Activated CD4-positive, alpha-beta T cell treated with anti-CD3 and anti-CD28 coated beads, Interleukin-2, amount 50 U/mL, for 1 hour (primary cell): ENCODE results near the gene ARHGAP26.

Experiments used
- DNase-seq: peaks from one replicate; pipeline ENCODE4 v3.0.0-alpha.2; 2020

Gene ARHGAP26

GRCh38 chr5:143025376-143025775 lies 255.2 kb downstream of the ARHGAP26 start:
- DNase-seq, result no peak

GRCh38 chr5:143025971-143026370 lies 255.8 kb downstream of the ARHGAP26 start:
- no peak for DNase-seq

DNA sequence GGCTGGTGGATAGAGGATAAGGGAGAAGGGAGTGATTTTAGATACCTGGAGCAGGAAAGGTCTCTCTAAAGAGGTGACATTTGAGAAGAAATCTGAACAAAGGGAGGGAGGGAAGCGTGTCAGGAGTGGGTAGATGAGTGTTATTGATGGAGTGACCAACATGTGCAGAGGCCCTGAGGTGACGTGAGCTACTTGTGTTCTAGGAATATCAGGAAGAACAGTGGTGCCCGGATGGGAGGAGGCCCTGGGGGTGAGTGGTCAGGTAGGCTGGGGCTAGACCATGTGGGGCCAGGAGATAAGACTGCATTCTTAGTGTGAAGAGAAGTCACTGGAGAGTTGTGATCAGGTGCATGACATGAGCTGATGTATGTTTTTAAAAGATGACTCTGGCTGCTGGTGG lies 256.2 kb downstream of the ARHGAP26 start:
- DNase-seq, result no peak

DNA sequence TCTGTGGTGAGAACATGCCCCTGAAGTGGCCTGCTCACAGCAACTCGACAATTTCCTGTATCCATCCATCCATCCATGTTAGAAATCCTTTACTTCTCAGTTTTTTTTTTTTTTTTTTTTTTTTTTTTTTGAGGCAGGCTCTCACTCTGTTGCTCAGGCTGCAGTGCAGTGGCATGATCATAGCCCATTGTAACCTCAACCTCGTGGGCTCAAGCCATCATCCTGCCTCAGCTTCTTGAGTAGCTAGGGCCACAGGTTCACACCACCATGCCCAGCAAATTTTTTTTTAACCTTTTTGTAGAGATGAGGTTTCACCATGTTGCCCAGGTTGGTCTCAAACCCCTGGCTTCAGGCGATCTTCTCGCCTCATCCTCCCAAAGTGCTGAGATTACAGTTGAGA lies 259.1 kb downstream of the ARHGAP26 start:
- no peak for DNase-seq

- DNase-seq, result no peak
Observed at GRCh38 chr5:143030349-143030748, 260.2 kb downstream of the ARHGAP26 start.

DNA sequence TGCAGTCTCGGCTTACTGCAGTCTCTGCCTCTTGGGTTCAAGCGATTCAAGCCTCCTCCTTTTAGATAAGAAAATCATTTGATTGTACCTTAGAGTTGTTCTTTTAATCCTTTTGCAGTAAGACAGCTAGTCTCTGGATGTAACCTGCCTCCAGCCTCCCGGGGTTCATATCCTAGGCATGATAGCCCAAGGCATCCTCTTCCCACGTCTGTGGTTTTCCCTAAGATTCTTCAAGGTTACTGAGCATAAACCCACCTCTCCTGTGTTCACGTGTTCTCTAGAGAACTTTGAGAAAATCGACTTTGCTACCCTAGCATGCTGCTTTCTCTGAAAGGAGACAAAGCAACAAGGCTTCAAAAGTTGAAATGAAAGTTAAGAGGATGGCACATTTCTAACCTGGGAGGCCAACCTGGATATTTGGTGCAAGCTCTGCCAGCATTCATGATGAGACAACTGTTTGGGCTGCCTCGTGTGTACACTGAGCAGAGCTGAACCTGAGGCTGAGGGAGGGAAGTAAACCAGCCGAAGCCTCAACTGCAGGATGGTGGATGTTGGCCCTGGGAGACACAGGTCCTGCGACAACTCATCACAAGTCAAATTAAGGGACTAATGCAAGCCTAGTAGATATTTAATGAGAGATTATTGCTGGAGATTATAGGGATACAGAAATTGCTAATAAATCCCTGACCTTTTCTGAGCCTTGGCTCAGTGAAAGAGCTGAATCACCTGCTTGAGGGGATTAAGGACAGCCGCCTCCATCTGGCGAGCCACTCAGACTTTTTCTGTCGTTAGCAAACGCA lies 261.8 kb downstream of the ARHGAP26 start:
- DNase-seq, result no peak

DNA sequence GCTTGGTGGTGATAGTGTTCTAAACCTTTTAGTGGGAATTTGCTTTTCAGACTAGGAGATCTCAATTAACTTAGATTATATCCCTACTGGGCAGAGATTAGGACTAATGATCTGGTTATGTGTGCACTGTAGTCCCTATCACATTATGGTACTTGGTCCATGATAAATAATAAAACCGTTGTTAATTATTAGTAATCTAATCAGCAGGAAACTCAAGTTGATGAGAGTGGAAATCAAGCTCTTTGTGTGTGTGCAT lies 262.3 kb downstream of the ARHGAP26 start:
- DNase-seq, result no peak

GRCh38 chr5:143033535-143034250 lies 263.5 kb downstream of the ARHGAP26 start:
- no peak for DNase-seq

DNA sequence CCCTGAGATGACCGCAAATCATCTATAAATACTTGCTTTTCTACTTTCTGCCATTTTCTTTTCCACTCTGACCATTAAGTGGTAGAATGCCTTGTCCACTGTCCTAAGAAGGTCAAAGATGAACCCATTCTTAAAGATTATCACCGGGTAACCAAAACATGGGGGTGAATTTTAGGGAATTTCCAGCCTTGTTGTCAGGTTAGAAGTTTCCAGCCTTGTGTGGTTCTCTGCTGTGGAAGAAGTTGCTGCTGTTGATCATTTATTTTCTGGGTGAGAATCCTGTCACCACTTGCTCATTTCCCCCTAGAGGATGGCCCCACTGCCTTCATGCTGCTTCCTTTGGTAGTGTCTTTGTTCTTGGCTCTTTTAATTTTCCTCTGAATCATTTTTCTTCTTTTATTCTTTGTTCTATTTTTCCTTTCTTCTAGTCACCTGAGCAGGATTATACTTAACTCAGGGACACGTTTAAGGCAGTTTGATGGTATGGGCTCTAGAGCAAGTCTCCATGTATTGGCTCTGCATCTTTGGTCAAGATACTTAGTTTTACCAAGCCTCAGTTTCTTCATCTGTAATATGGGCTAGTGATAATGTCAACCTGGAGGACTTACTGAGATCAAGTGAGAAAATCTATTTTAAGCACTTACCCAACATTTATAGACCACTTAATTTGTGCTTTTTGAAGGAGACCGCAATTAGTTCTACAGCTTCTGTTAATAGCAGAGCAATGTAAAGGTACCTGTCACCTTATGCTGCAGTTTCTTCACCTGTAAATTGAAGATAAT lies 266.2 kb downstream of the ARHGAP26 start:
- DNase-seq, result no peak

- no peak for DNase-seq
Observed at GRCh38 chr5:143037071-143037470, 266.9 kb downstream of the ARHGAP26 start.

GRCh38 chr5:143037708-143038107 lies 267.5 kb downstream of the ARHGAP26 start:
- DNase-seq, result no peak

GRCh38 chr5:143040622-143041021 lies 270.4 kb downstream of the ARHGAP26 start:
- DNase-seq, result no peak

DNA sequence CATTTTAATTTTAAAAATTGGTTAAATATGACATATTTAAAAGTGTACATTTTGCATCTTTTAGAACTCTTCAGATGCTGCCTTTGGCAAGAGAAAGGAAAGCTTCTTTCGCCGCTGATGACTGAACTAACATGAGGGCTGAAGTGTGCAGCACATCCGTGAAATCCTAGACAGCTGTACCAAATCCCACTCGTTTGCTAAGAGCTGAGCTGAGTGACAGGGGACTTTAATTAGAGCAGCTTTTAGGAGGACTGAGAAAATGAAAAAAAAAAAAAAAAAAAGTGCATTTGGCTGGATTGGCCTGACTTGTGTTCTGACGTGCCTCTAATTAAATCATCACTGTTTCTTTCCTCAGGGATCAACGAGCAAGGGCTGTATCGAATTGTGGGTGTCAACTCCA lies 271.3 kb downstream of the ARHGAP26 start:
- no peak for DNase-seq

DNA sequence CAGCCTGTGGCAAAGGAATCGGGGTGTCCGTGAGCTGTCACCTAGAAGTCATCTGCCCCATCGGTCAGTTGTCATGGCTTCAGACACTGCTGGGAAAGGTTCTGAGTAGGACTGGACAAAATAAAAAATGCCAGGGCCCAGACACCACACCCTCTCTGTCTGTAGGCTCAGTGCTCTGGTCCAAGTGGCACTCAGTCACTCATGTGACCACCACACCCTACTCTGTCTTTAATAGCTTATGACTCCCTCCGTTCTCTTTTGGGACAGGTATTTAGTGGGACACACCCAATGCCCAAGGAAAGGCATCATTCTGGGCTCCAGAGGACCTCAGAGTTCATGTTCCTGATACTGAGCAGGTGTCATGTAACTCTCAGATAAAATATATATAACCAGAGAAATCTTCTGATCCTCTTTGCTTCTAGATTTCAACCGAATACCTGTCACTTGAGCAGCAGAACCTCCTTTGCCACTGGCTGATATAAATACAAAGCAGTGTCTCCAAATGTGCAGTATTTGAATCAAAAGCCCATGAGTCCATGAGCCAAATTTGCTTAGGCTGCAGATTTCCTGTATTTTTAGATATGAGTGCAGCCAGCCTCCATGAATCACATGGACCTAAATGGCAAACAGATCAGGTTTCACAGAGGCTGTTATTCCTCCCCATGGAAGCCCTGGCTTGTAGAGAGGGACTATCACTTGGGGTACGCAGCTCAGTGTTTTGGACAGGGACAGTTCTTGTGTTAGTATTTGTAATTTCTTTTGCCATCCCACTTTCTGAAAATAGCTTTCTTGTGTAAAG lies 272.0 kb downstream of the ARHGAP26 start:
- DNase-seq, result no peak

DNA sequence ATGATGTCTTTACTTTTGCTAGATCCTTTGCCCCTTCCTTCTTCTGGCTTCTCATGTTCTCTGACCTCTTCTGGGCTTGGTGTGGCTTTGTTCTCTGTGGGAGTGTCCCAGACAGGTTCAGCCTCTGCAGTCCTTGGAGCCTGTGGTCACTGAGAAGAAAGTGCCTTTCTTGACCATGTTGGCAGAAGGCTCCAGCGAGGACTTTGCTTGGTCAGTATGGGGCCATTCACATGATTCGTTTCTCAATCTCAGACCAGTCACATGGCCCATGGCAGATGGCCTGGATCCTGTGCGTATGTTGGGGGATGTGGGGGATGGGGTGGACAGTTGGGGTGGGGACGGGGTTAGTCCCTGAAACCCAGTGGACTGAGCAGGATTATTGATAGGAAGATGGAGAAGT lies 274.1 kb downstream of the ARHGAP26 start:
- no peak for DNase-seq

DNA sequence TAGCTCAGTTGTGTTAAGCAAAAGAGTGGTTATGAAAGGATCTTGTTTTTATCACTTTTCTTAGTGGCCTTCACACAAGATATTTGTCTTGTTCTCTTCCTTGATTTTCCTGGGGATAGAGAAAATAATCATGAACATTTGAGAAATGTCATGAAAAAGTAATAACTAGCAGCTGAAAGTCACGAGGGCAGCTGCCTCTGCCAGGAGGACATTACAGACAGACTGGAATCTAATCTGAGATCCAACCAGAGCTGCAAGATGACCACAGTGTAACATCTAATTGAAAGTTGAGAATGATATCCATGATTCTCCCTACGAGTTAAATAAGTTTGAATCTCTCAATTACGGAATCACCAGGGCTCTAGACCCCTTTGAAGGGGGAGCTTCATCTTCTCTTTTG lies 274.9 kb downstream of the ARHGAP26 start:
- DNase-seq, result no peak

DNA sequence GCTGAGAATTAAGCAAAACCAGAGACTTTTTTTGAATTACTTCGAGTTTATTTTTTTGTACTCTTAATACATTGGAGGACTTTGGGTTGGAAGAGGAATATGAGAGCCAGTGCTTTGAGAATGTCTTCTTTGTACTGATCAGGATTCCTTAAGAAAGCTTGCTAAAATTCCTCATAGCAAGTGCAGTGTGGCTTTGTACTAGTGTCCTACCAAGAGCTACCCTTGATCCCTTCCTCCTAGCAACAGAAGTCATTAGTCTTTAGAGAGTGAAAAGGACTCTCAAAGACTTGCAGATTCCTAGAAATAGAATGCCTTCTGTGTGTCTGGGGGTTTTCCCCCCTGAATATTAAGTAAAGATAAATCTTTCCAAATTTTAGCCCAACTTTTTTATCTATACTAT lies 276.1 kb downstream of the ARHGAP26 start:
- DNase-seq, result no peak

DNA sequence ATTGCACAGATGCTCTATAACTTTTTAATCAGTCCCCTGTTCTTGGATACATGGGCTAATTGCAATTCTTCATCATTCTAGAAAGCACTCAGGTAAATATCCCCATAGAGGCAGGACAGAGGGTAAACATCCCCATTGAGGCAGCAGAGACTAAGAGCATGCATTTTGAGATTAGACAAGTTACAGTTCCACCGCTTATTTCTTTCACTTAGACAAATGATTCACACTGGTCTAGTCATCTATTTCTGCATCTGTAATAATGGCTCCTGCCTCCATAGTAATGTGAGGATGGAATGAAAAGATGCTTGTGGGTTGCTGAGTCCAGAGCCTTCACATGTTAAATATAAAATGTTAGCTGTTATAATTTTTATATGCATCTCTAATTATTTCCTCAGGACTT lies 276.9 kb downstream of the ARHGAP26 start:
- no peak for DNase-seq

DNA sequence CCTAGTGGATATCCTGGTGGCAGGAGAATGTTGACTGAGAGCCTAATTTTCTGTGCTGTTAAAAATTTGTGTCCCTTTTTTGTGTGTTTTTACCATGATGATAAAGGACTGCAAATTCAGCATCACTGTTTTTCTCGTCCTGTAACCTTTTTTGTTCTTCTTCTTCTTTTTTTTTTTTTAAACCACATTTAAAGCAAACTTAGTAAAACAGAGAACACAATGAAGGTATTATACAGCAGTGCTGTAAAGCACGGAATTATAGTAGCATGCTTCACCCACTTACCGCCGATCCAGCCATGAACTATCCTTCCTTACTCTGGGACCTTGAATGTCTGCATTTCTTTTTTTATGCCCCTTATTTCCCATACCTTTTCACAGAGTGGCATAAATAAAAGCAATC lies 280.0 kb downstream of the ARHGAP26 start:
- DNase-seq, result no peak

DNA sequence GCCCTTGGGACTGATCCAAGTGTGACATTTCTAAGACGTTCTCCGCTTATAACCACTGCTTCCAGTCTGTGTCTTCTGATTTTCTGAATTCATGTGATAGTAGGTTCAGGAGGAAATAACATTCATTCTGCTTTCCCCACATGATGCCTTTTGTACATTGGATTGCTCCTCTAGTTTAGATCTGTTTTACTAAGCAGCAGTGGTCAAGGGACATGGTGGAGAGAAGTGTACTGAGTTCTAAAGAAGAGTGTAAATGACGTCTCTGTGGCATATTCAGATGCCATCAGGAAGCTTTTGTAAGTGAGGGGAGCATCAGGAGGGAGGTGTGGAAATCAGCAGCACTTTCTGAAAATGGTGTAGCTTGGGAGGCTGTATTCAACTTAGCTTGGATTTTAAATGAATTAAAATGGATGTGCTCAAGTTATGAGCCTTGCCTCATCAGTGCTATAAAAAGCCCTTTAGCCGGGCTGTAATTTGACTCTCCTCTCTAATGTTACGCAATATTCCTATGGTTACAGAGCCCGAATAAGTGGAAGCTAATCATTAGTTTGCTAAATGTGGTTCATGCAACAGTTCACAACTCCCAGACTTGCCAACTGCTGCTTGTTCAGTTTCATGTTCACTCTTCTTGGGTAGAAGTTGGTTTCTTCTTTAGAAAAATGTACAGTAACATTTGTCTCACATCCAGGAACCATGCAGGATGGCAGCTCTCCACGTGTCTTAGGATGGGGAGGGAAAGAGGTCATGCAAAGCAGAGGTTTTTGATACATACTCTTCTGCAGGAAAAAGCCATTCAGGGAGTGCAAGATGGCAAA lies 281.3 kb downstream of the ARHGAP26 start:
- no peak for DNase-seq

- DNase-seq, result no peak
Observed at GRCh38 chr5:143052967-143053682, 282.9 kb downstream of the ARHGAP26 start.

- DNase-seq, result no peak
Observed at GRCh38 chr5:143053780-143054179, 283.6 kb downstream of the ARHGAP26 start.
